Stimulated activated CD8-positive, alpha-beta memory T cell treated with anti-CD3 and anti-CD28 coated beads, Interleukin-4, amount 100 ng/mL, for 24 hours (primary cell): ENCODE measurements around the gene TCF19.
"Not testable (repeated sequence)": the region's sequence is repeated elsewhere in the genome, so short reads cannot be mapped to it uniquely, and the experiment has no call there.

Source experiments
- DNase-seq: peaks from one replicate; pipeline ENCODE4 v3.0.0-alpha.2; 2020; ENCODE audit warnings: low read depth

The TCF19 gene

DNA sequence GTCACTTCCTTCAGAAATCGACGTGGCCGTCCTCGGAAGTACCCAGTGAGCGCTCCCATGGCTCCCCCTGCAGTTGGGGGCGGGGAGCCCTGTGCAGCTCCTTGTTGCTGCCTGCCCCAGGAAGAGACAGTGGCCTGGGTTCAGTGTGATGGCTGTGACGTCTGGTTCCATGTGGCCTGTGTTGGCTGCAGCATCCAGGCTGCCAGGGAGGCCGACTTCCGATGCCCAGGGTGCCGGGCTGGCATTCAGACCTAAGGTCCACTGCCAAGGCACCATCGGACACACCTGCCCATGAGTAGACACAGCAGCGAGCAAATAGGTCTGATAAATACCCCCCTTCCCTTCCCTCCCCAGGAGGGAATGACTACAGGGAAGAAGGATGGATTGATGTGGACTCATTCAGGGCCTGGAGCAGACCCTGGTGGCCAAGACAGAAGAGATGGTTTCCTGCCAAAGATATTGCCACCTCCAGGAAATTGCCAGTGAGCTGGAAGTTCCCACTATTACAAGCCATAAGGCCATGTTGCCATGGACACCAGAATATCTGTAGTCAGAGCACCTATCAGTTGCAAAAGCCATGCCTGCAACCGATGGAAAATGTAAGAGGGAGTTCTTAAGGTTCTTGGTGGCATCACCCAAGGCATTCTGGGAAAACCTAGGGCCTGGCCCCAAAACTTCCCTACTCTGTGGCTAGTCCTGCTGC is 4.2 kb downstream of the TCF19 start:
- no peak for DNase-seq

DNA sequence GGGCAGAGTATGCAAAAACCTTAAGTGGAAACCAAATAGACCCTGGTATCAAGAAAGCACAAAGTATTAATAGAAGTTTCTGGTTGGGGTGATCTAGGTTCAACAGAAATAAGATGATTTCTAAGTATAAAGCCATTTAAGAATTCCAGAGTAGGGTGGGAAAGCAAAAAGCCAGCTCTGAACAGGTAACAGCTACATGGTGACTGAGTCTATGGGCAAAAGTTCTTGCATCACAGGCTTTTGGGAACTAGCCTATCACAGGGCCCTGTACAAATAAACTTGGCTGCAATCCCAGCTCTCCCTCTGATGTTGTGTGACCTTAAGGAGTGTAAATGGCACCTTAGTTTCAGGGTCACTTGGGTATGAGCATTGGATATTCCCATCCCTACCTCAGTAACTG is 5.5 kb downstream of the TCF19 start:
- no peak for DNase-seq

DNA sequence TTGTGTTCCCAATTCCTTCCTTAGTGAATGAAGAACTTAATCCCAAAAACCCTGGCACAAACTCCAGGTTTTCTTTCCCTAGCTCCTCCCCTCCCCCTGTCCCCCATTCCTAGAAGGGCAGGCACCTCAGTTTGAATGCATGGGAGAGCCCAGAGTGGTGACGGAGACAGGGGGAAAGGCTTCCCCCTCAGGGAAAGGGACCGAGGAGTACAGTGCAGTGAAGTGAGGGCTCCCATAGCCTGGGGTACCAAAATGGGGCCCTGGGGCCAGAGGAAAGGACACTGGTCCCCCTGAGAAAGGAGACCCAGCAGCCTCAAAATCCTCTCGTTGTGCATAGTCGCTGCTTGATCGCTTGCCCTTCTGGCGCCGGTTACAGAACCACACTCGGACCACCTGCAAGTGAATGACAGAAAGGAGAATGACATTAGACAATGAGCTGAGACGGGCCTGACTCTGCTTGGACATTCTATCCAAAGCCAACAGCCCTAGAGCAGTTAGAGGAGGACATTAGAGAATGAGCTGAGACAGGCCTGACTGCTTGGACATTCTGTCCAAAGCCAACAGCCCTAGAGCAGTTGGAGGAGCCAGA is 6.2 kb downstream of the TCF19 start:
- DNase-seq, result not testable (repeated sequence)

DNA sequence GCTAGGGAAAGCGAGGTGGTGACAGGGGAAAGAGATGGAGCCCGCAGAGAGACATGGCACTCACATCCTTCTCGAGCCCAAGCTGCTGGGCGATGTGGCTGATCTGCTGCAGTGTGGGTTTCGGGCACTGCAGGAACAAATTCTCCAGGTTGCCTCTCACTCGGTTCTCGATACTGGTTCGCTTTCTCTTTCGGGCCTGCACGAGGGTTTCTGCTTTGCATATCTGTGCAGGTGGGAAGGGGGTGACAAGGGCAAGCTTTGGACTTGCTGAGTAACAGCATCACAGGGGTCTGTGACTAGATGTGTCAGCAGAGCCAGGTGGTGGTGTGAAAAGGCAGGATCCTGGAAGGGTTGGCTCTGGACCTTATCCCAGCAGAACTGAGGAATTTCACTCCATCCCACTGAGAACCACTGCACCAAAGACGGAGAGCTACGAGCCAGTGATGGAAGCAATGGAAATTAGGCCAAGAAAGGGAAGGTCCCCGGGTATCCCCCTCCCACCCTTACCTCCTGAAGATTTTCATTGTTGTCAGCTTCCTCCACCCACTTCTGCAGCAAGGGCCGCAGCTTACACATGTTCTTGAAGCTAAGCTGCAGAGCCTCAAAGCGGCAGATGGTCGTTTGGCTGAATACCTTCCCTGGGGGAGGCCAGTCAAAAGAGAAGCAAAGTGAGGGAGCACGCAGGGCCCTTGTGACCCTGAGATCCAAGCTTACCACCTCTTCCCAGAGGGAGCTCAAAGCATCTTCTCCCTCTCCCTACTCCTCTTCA is 6.9 kb downstream of the TCF19 start:
- not testable (repeated sequence) for DNase-seq

GRCh38 chr6:31165986-31166385 is 7.6 kb downstream of the TCF19 start:
- no peak for DNase-seq

GRCh38 chr6:31168606-31169005 is 10.2 kb downstream of the TCF19 start:
- no peak for DNase-seq

DNA sequence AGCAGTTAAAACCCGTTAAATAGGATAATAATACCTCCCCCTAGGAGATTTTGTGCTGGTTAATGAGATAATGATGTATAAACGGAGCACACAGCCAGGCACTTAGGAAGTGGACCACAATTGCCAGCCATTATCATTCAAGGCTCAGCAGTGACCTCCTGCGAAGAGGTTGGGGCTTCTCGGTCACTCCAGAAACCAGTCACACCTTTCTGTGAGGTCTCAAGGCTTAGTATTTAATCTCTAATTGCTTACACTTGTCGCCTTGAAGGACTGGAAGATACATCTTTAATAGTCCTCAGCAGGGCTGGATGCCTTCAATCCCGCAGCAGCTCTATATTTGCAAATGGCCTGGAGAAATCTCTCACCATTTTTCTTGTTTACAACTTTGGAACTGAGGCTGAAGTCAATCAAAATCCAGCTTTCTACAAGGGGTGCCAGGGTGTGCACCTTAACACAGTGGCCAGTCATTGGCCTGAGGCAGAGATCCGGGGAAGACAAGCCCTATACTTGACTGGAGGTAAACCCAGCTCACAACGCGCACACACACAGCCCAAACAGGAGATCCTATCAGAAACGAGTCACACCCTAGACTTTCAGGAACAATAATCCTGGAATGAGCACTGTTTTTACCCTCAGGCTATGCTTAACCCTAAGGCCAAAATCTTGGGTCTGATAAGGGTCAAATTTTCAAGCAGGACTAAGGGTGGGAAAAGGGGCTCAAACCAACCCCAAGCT is 10.9 kb downstream of the TCF19 start:
- DNase-seq, result no peak

GRCh38 chr6:31169858-31170599 is 11.6 kb downstream of the TCF19 start:
- not testable (repeated sequence) for DNase-seq

- DNase-seq, result no peak
Measured at GRCh38 chr6:31170600-31170881, 12.2 kb downstream of the TCF19 start, which contains the start of gene POU5F1. Gene POU5F1, minus strand, starts transcription at chr6:31170682. Its CDS starts 62 bp downstream, at chr6:31170620.

DNA sequence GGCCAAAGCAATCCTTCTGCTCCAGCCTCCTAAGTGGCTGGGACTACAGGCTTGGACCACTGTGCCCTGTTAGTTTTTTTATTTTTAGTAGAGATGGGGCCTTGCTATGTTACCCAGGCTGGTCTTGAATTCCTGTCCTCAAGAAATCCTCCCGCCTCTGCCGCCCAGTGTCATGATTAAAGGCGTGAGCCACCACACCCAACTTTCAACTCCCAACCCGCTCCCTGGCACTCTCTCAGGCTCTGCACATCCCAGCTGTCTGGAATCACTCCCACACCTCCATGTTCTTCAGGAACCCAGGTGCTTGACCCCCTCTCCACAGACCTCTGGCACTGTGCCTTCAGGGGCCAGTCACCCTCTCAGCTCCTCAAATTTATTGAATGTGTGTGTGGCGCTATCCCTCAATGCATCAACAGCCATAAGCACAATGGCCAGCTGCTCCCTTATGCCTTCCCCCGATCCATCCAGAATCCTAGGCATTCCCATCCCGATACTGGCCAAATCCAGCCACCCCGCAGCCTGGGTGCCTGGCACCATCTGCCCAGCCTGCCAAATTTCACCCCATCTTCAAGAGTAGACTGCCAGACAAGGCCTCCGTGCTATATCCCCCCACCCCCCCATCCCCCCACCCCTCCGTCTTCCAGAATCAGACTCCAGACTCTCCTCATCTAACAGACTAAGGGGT is 12.7 kb downstream of the TCF19 start:
- DNase-seq, result no peak

- DNase-seq, result no peak
Measured at GRCh38 chr6:31171931-31172905, 13.8 kb downstream of the TCF19 start.

GRCh38 chr6:31172973-31173384 is 14.6 kb downstream of the TCF19 start:
- no peak for DNase-seq

DNA sequence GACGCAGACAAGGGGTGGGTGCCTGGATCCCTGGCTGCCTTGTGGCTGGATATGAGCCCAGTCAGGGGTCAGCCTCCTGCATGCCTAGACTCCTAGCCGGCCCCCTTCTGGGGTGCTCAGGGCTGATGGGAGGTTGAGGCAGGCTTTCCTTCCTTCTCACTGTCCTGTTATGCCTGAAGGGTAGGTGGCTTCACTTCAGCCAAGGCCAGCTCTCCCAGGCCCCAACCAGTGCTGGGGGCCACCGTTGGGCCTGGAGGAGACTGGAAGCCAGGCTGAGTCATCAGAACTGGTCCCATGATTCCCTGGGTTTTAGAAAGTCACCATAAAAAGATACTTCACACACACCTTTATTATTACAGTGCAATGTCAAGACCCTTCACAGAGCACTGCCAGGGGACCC is 15.0 kb downstream of the TCF19 start:
- DNase-seq, result no peak

DNA sequence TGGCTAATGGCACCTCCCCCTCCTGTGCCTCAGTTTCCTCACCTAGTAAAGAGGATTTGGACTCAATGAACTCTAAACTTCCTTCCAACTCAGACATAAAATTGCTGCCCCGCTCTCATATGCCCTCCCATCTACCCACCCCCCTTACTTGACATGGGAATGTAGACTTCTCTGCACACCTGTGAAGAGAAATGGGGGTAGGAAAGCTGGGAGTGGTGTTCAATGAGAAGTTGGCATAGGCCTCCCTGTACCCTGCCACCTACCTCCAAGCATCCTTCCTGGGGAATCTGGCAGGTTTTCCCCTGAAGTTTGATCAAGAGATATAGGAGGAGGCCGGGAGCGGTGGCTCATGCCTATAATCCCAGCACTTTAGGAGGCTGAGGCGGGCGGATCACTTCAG is 16.0 kb downstream of the TCF19 start:
- DNase-seq, result no peak

DNA sequence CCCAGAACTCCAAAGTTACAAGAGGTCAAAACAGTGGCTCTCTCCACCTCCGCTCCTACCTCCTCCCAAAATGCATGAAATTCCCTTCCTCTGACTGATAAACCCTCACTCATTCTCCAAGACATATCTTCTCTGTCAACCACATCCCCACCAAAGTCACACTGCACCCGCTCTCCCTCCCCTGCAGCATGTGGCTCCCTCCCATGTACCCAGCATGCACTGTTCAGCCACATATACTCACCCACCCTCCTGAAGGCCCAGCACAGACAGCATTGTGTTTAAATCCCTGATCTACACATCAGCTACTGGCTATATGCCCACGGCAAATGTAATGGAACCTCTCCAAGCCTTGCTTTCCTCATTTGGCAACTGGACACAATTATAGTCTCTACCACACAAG is 17.6 kb downstream of the TCF19 start:
- DNase-seq, result no peak

DNA sequence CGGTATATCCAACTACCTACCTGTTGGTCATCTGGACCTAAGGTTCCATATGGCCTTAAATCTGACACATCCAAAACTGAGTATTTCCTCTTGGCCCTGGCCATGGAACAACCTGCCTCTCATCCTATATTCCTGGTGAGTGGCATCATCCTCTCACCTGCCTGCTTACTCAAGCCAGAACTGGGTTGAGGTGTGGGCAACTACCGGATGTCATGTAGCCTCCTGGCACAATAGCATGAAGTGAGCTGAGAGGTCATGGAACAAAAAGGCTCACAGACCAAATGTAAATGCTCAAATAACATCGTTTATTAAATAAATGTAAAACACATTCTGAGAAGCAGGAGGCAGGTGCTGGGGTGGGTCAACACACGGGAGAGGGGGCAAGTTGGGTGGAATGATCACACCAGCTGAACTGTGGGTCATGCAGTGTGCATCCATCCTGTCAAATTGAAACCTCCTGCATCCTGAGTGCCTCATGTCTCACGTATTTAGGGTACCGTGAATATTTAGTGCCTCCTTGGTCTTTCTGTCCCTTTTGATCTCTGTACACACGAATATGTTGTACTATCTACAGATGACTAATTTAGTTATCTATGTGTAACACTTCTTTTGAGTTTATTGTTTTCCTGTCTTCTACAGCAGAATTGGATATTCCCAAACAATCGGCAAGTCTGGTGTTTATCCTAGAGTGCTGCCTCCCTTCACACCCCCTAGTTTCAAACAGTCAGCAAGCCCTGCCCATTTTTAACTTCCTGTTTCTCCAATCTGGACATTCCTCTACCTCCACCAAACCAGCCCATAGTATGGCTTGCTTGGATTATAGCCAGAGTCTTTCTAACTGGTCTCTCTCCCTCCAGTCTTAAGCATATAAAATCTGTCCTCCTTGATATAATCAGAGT is 20.0 kb downstream of the TCF19 start:
- no peak for DNase-seq

GRCh38 chr6:31179042-31179386 is 20.6 kb downstream of the TCF19 start:
- DNase-seq, result no peak

DNA sequence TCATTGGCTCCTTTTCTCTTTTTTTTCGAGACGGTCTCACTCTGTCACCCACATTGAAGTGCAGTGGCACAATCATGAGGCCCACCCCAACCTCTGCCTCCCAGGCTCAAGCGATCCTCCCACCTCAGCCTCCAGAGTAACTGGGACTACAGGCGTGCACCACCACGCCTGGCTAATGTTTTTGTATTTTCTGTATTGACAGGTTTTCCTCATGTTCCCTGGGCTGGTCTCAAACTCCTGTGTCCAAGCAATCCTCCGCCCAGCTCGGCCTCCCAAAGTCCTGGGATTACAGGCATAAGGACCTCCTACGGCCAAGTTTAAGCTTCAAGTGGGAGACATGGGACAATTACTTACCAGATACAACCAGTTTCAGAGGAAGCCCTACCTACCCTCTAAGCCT is 21.5 kb downstream of the TCF19 start:
- no peak for DNase-seq

DNA sequence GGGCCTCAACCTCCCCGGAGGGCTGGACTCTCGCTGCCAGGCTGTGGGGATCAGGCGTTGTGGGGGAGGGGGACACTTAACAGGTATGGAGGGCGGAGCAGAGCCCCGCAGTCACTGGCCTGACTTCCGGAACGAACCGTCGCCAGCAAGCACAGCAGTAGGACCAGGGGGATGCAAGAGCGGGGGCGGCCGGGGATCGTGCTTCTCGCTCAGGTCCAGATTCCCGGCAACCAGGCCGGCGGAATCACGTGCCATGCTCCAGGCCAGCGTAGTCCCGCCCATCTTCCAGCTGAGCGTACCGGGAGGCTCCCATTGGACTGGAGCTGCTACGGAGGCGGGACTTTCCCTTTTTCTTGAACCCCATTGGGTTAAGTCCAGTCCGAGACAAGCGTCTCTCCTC is 22.1 kb downstream of the TCF19 start:
- peak; percentile 26 for DNase-seq
